Erythroblast (primary cell): ENCODE data around the gene PROSER3.

Source experiments
- GATA1 ChIP-seq: IDR thresholded peaks from 2 replicates; pipeline ENCODE4 v1.6.1; 2011; ENCODE audit warnings: low read depth, mild to moderate bottlenecking, control low read depth, low read length, moderate library complexity
- POLR2A ChIP-seq: IDR thresholded peaks from 2 replicates; pipeline ENCODE4 v1.6.1; 2011; ENCODE audit warnings: mild to moderate bottlenecking, low read length

DNA sequence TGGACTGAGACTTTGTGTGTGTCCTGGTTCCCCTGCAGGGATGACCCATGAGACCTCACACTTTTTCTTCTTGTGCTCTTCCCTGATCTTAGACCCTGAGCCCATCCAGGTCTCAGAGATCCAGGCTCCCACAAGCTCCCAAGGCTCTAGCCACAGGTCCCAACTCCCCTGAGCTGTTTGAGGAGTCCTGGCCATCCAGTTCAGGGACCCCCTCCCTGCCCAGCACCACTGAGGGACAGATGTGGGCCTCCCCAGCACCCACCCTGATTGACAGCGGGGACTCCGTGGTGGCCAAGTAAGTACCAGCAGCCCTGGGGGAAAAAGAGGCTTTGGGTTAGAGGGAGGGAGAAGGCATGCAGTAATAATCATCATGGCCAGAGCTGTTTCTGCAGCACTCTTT lies 1.7 kb downstream of the PROSER3 start:
- TF ChIP-seq POLR2A (no peak), GATA1 (no peak)
